Posterior vena cava (tissue), 2 donors: ENCODE measurements around the gene TCF15. TPM values are rescaled to one million over a fixed set of nuclear protein-coding genes. Genes with fewer than 3 reads are reported as not detected.

Source experiments
- DNase-seq: peaks from one replicate; pipeline ENCODE4 v3.0.0-alpha.2; 2020; ENCODE audit warnings: low spot score
- intact Hi-C, 2 donors: fragments of 100-400 bp; cut with DNase I; formaldehyde crosslinking; loops; one replicate each; pipeline versions ENCODE4 v1.14.1 to v1.14.2; 2022 to 2023
- total RNA-seq, 2 donors: library from RNA; stranded (reverse); fragmentation: NEBNext Ultra II Directional; extraction: Animal tissue kit (Norgen Biotek cat#: 25700); gene quantifications; one replicate each; pipeline ENCODE4 v1.2.1, GENCODE V29; 2021
- donor health status: DM: yes; HTN: yes; CAD: no.
- donor health status: DM: yes; HTN: yes; CAD: no.

Gene TCF15
- total RNA-seq, 2 donors from 2014 or later = 2.2 to 2.5 TPM

GRCh38 chr20:618980-619379 is 8.9 kb upstream of the TCF15 start:
- intact Hi-C loops = no loop called here
- DNase-seq = no peak

- intact Hi-C loops = no loop called here
- no peak for DNase-seq
These were observed 8.0 kb upstream of the TCF15 start for GRCh38 chr20:617934-618690.

- intact Hi-C loops = no loop called here
These were observed 5.4 kb upstream of the TCF15 start for GRCh38 chr20:615514-615913.

GRCh38 chr20:611843-612185 is 1.7 kb upstream of the TCF15 start:
- intact Hi-C loops = no loop called here
- DNase-seq = no peak

More at GRCh38 chr20:615514-615913, 5.4 kb upstream of the TCF15 start:
- no peak for DNase-seq

GRCh38 chr20:611047-611842 is 1.1 kb upstream of the TCF15 start:
- intact Hi-C loops = no loop called here
- DNase-seq = no peak

GRCh38 chr20:609371-609964 is 641 bp downstream of the TCF15 start:
- intact Hi-C loops = no loop called here
- DNase-seq = no peak

- DNase-seq = no peak
- intact Hi-C loops = no loop called here
These were observed 1.1 kb downstream of the TCF15 start for GRCh38 chr20:608970-609369.

- DNase-seq = peak; percentile 62
- intact Hi-C loops = no loop called here
These were observed 2.6 kb downstream of the TCF15 start for GRCh38 chr20:607476-607875.

GRCh38 chr20:605237-605636 is 4.9 kb downstream of the TCF15 start:
- intact Hi-C loops = no loop called here
- peak; percentile 11 for DNase-seq

GRCh38 chr20:603116-603640 is 6.9 kb downstream of the TCF15 start:
- intact Hi-C loops = no loop called here
- DNase-seq = peak; percentile 74

GRCh38 chr20:602111-602970 is 7.8 kb downstream of the TCF15 start:
- intact Hi-C loops = no loop called here
- DNase-seq = peak; percentile 59

- no peak for DNase-seq
- intact Hi-C loops = no loop called here
These were observed 9.4 kb downstream of the TCF15 start for GRCh38 chr20:600736-601135.

- intact Hi-C loops = no loop called here
These were observed 10.0 kb downstream of the TCF15 start for GRCh38 chr20:600141-600540.

GRCh38 chr20:598133-598850 is 11.8 kb downstream of the TCF15 start:
- peak; percentile 81 for DNase-seq
- intact Hi-C loops = no loop called here

More at GRCh38 chr20:600141-600540, 10.0 kb downstream of the TCF15 start:
- DNase-seq = peak; percentile 51

GRCh38 chr20:597560-597959 is 12.5 kb downstream of the TCF15 start:
- DNase-seq = peak; percentile 24
- intact Hi-C loops = no loop called here

- peak; percentile 76 for DNase-seq
- intact Hi-C loops = no loop called here
These were observed 14.5 kb downstream of the TCF15 start for GRCh38 chr20:595330-596308.

- peak; percentile 26 for DNase-seq
- intact Hi-C loops = no loop called here
These were observed 17.6 kb downstream of the TCF15 start for GRCh38 chr20:592506-592905.
